MM.1S (cell line): ENCODE measurements around the gene SMOC1.
A peak's percentile ranks its signal among the peaks of the same experiment; 100 is the strongest.

Source experiments
- DNase-seq: peaks from one replicate; pipeline ENCODE4 v3.0.0-alpha.2; 2015
- H2AFZ ChIP-seq: fragments of 300-600 bp; sonication (generic); 2 replicates; pipeline ENCODE4 v1.6.0; 2016; ENCODE audit warnings: antibody characterized with exemption, low read length
- H3F3A ChIP-seq: fragments of 300-600 bp; sonication (generic); 2 replicates; pipeline ENCODE4 v1.6.1; 2016; ENCODE audit warnings: mild to moderate bottlenecking, antibody characterized with exemption, low read length, moderate library complexity, mixed read lengths; ENCODE audit not compliant: insufficient read depth
- H3K27ac ChIP-seq: fragments of 300-600 bp; sonication (generic); 2 replicates; pipeline ENCODE4 v1.5.1; 2016; ENCODE audit warnings: mild to moderate bottlenecking, low read length
- H3K27me3 ChIP-seq: fragments of 300-600 bp; sonication (generic); replicated peaks from 2 replicates; pipeline ENCODE4 v1.6.0; 2016; ENCODE audit warnings: low read length; ENCODE audit not compliant: insufficient read depth
- H3K36me3 ChIP-seq: fragments of 300-600 bp; sonication (generic); replicated peaks from 2 replicates; pipeline ENCODE4 v1.6.1; 2016; ENCODE audit warnings: mild to moderate bottlenecking, low read length, mixed read lengths; ENCODE audit not compliant: insufficient read depth
- H3K4me1 ChIP-seq: fragments of 300-600 bp; sonication (generic); 2 replicates; pipeline ENCODE4 v1.6.1; 2016; ENCODE audit warnings: low read length, mixed read lengths
- H3K4me2 ChIP-seq: fragments of 300-600 bp; sonication (generic); 2 replicates; pipeline ENCODE4 v1.6.0; 2016; ENCODE audit warnings: low read depth, low read length
- H3K4me3 ChIP-seq: fragments of 300-600 bp; sonication (generic); 2 replicates; pipeline ENCODE4 v1.5.1; 2016; ENCODE audit warnings: low read length, mixed read lengths
- H3K79me2 ChIP-seq: fragments of 300-600 bp; sonication (generic); 2 replicates; pipeline ENCODE4 v1.6.1; 2016; ENCODE audit warnings: mixed run types, low read length, mixed read lengths
- H3K9ac ChIP-seq: fragments of 300-600 bp; sonication (generic); 2 replicates; pipeline ENCODE4 v1.6.1; 2016; ENCODE audit warnings: low read length, mixed read lengths
- H3K9me2 ChIP-seq: fragments of 300-600 bp; sonication (generic); replicated peaks from 2 replicates; pipeline ENCODE4 v1.6.1; 2016; ENCODE audit warnings: mild to moderate bottlenecking, low read length, mixed read lengths; ENCODE audit not compliant: insufficient read depth
- H3K9me3 ChIP-seq: fragments of 300-600 bp; sonication (generic); replicated peaks from 2 replicates; pipeline ENCODE4 v1.6.1; 2016; ENCODE audit warnings: mild to moderate bottlenecking, low read length, mixed read lengths; ENCODE audit not compliant: insufficient read depth
- H4K20me1 ChIP-seq: fragments of 300-600 bp; sonication (generic); 2 replicates; pipeline ENCODE4 v1.6.1; 2016; ENCODE audit warnings: mild to moderate bottlenecking, low read length, moderate library complexity, mixed read lengths; ENCODE audit not compliant: insufficient read depth
- CTCF ChIP-seq: fragments of 300-600 bp; sonication (generic); IDR thresholded peaks from 2 replicates; pipeline ENCODE4 v1.5.1; 2016; ENCODE audit warnings: antibody characterized with exemption, low read length, mixed read lengths
- EZH2 ChIP-seq: fragments of 300-600 bp; sonication (generic); optimal IDR thresholded peaks from 2 replicates; pipeline ENCODE3; 2017; ENCODE audit warnings: low read depth, mild to moderate bottlenecking, antibody characterized with exemption, low read length, mixed read lengths
- EZH2phosphoT487 ChIP-seq: fragments of 300-600 bp; sonication (generic); IDR thresholded peaks from 2 replicates; pipeline ENCODE4 v1.6.1; 2018; ENCODE audit warnings: antibody characterized with exemption, low read length

Gene SMOC1

GRCh38 chr14:69880893-69881292 lies 1.7 kb downstream of the SMOC1 start:
- H3K79me2 ChIP-seq = peaks cover 19% of the 10 kb centered on the region
- no peak overlapping the region for H3K9ac ChIP-seq
- H4K20me1 ChIP-seq = no peaks in the 10 kb centered on the region
- TF ChIP-seq EZH2phosphoT487 (no peak), EZH2 (no peak), CTCF (no peak)
- H3F3A ChIP-seq = no peaks in the 10 kb centered on the region
- H3K4me3 ChIP-seq = peak overlapping the region; percentile 72; the same call in 1 of the 2 replicates
- peak overlapping the region; percentile 66 for H3K4me2 ChIP-seq
- H3K4me1 ChIP-seq = no peaks in the 10 kb centered on the region
- H3K27ac ChIP-seq = no peak overlapping the region
- H3K36me3 ChIP-seq = no peaks in the 10 kb centered on the region
- H2AFZ ChIP-seq = no peak overlapping the region
- DNase-seq = no peak
- H3K27me3 ChIP-seq = no peaks in the 10 kb centered on the region
- no peaks in the 10 kb centered on the region for H3K9me2 ChIP-seq
- no peaks in the 10 kb centered on the region for H3K9me3 ChIP-seq

- H3K27ac ChIP-seq = no peak overlapping the region
- H3K36me3 ChIP-seq = no peaks in the 10 kb centered on the region
- no peak for DNase-seq
- no peaks in the 10 kb centered on the region for H3K27me3 ChIP-seq
- no peak overlapping the region for H2AFZ ChIP-seq
- H3K9ac ChIP-seq = no peak overlapping the region
- H3K4me1 ChIP-seq = peaks cover 10% of the 10 kb centered on the region; the same call in 1 of the 2 replicates
- no peak for TF ChIP-seq EZH2phosphoT487
- TF ChIP-seq EZH2 = no peak
- no peak for TF ChIP-seq CTCF
- H3K4me3 ChIP-seq = no peak overlapping the region
- H3K9me2 ChIP-seq = no peaks in the 10 kb centered on the region
- H3K4me2 ChIP-seq = no peak overlapping the region
- H3K9me3 ChIP-seq = no peaks in the 10 kb centered on the region
- no peaks in the 10 kb centered on the region for H4K20me1 ChIP-seq
- peaks cover 23% of the 10 kb centered on the region for H3K79me2 ChIP-seq
- no peaks in the 10 kb centered on the region for H3F3A ChIP-seq
Measured at GRCh38 chr14:69882116-69882864, 3.1 kb downstream of the SMOC1 start.

GRCh38 chr14:69882915-69883314 lies 3.7 kb downstream of the SMOC1 start:
- Histone ChIP-seq H3F3A (no peaks in the 10 kb centered on the region), H3K4me3 (no peak overlapping the region), H3K4me1 (peaks cover 10% of the 10 kb centered on the region; the same call in 1 of the 2 replicates), H3K27me3 (no peaks in the 10 kb centered on the region), H2AFZ (no peak overlapping the region), H3K4me2 (no peak overlapping the region), H3K79me2 (peaks cover 23% of the 10 kb centered on the region), H4K20me1 (no peaks in the 10 kb centered on the region), H3K9me2 (no peaks in the 10 kb centered on the region), H3K36me3 (no peaks in the 10 kb centered on the region), H3K27ac (no peak overlapping the region), H3K9me3 (no peaks in the 10 kb centered on the region), H3K9ac (no peak overlapping the region)
- no peak for DNase-seq
- TF ChIP-seq CTCF (no peak), EZH2 (no peak), EZH2phosphoT487 (no peak)
